HCT116 (cell line): ENCODE measurements around the gene MYOM1. TPM values are rescaled to one million over a fixed set of nuclear protein-coding genes. Genes with fewer than 3 reads are reported as not detected.

ENCODE experiments used
- ATAC-seq: fragments of 200-7000 bp; cut with Tn5 transposase; 2 replicates; pipeline ENCODE4 v1.9.1; 2020; ENCODE audit warnings: mild to moderate bottlenecking, moderate library complexity
- BruUV-seq: library from RNA; stranded (reverse); fragments of 400-500 nt; replicated peaks from 2 replicates; lab custom pipeline; 2021; lab: Mats Ljungman, UMichigan
- CTCF ChIA-PET: fragments of 300-600 bp; sonication (Branson Sonifier 250); formaldehyde crosslinking; loops from one replicate; lab custom pipeline; 2021; ENCODE audit warnings: antibody characterized with exemption; lab: Charles Lee
- POLR2A ChIA-PET: fragments of 300-600, 350-600 bp; sonication (Branson Sonifier 250); formaldehyde crosslinking; loops from one replicate; lab custom pipeline; 2021; ENCODE audit warnings: antibody characterized with exemption; lab: Charles Lee
- RAD21 ChIA-PET, 2 experiments: fragments of 300-600 bp; sonication (Branson Sonifier 250); formaldehyde crosslinking; loops; one replicate each; lab custom pipeline; 2023; ENCODE audit warnings: low total read pairs in 2 of 2; ENCODE audit not compliant: uncharacterized antibody in 2 of 2, unreplicated experiment in 2 of 2, low non-redundant PET in 1 of 2; lab: Charles Lee
- DNase-seq: peaks from one replicate; pipeline ENCODE4 v3.0.0-alpha.2; 2010; ENCODE audit warnings: low read depth, low spot score
- H2AFZ ChIP-seq: fragments of 200-600 bp; shearing (Covaris generic), sonication (generic); 2 replicates; pipeline ENCODE4 v1.6.1; 2017; ENCODE audit warnings: low read depth, mixed run types, mixed read lengths, antibody characterized with exemption, low read length; ENCODE audit not compliant: poor library complexity, severe bottlenecking
- H3K27ac ChIP-seq: 2 replicates; pipeline ENCODE4 v1.5.1; 2012; ENCODE audit warnings: low read depth, low read length
- H3K27me3 ChIP-seq: fragments of 200-600 bp; sonication (generic); 2 replicates; pipeline ENCODE4 v1.6.1; 2016; ENCODE audit warnings: mixed run types, low read length, mixed read lengths; ENCODE audit not compliant: insufficient read depth
- H3K36me3 ChIP-seq, 2 experiments: fragments of 200-500 bp in 1 of 2; fragments of 200-600 bp in 1 of 2; sonication (Bioruptor generic) in 1 of 2; sonication (generic) in 1 of 2; 2 replicates each; pipeline versions ENCODE4 v1.5.1 to v1.6.1; 2014 to 2016; ENCODE audit warnings: low read length in 2 of 2, inconsistent platforms in 1 of 2, mixed read lengths in 1 of 2, mixed run types in 1 of 2; ENCODE audit not compliant: insufficient read depth in 2 of 2, control insufficient read depth in 1 of 2
- H3K4me1 ChIP-seq, 2 experiments: fragments of 200-600 bp in 1 of 2; sonication (generic) in 1 of 2; 2 replicates each; pipeline versions ENCODE4 v1.5.1 to v1.6.1; 2012 to 2017; ENCODE audit warnings: low read length in 2 of 2, inconsistent platforms in 1 of 2, mild to moderate bottlenecking in 1 of 2, mixed read lengths in 1 of 2, mixed run types in 1 of 2, moderate library complexity in 1 of 2; ENCODE audit not compliant: insufficient read depth in 2 of 2, control insufficient read depth in 1 of 2
- H3K4me2 ChIP-seq: fragments of 200-600 bp; sonication (generic); 2 replicates; pipeline ENCODE4 v1.6.1; 2017; ENCODE audit warnings: mixed run types, low read length, mixed read lengths
- H3K4me3 ChIP-seq, 2 experiments: fragments of 200-600 bp in 1 of 2; sonication (generic) in 1 of 2; replicated peaks in 1 of 2; 2 replicates each; pipeline ENCODE4 v1.5.1; 2011 to 2016; ENCODE audit warnings: low read length in 2 of 2, control low read depth in 1 of 2, low read depth in 1 of 2, mild to moderate bottlenecking in 1 of 2, mixed read lengths in 1 of 2, mixed run types in 1 of 2
- H3K79me2 ChIP-seq: fragments of 200-600 bp; sonication (generic); 2 replicates; pipeline ENCODE4 v1.6.1; 2017; ENCODE audit warnings: mild to moderate bottlenecking, mixed run types, low read length, moderate library complexity, mixed read lengths; ENCODE audit not compliant: insufficient read depth
- H3K9ac ChIP-seq: fragments of 200-600 bp; sonication (generic); 2 replicates; pipeline ENCODE4 v1.6.1; 2016; ENCODE audit warnings: low read length, mixed read lengths
- H3K9me2 ChIP-seq: fragments of 200-600 bp; sonication (generic), shearing (Covaris generic); 2 replicates; pipeline ENCODE4 v1.6.1; 2017; ENCODE audit warnings: mixed run types, mild to moderate bottlenecking, moderate library complexity; ENCODE audit not compliant: insufficient read depth
- H3K9me3 ChIP-seq, 2 experiments: fragments of 200-500 bp in 1 of 2; fragments of 200-600 bp in 1 of 2; sonication (Bioruptor generic) in 1 of 2; sonication (generic) in 1 of 2; 2 replicates each; pipeline ENCODE4 v1.6.1; 2014 to 2017; ENCODE audit warnings: low read length in 2 of 2, mixed read lengths in 2 of 2, inconsistent platforms in 1 of 2, low read depth in 1 of 2, mild to moderate bottlenecking in 1 of 2, mixed run types in 1 of 2, moderate library complexity in 1 of 2; ENCODE audit not compliant: control insufficient read depth in 1 of 2, insufficient read depth in 1 of 2
- H4K20me1 ChIP-seq: fragments of 200-600 bp; sonication (generic), shearing (Covaris generic); 2 replicates; pipeline ENCODE4 v1.6.1; 2017; ENCODE audit warnings: mixed run types, mild to moderate bottlenecking, moderate library complexity; ENCODE audit not compliant: insufficient read depth
- ATF3 ChIP-seq: IDR thresholded peaks from 2 replicates; pipeline ENCODE4 v1.6.1; 2012
- CEBPB ChIP-seq: IDR thresholded peaks from 2 replicates; pipeline ENCODE4 v1.6.1; 2012; ENCODE audit warnings: low read depth
- EGR1 ChIP-seq: IDR thresholded peaks from 2 replicates; pipeline ENCODE4 v1.6.1; 2012; ENCODE audit warnings: low read depth
- ELF1 ChIP-seq: IDR thresholded peaks from 2 replicates; pipeline ENCODE4 v1.6.1; 2012; ENCODE audit warnings: low read depth, borderline replicate concordance
- JUND ChIP-seq: IDR thresholded peaks from 2 replicates; pipeline ENCODE4 v1.6.1; 2012
- MAX ChIP-seq: IDR thresholded peaks from 2 replicates; pipeline ENCODE4 v1.6.1; 2012
- POLR2A ChIP-seq: IDR thresholded peaks from 2 replicates; pipeline ENCODE4 v1.7.0; 2011; ENCODE audit warnings: borderline replicate concordance; ENCODE audit not compliant: insufficient read depth, insufficient read length; ENCODE audit errors: extremely low read depth
- POLR2AphosphoS5 ChIP-seq: IDR thresholded peaks from 2 replicates; pipeline ENCODE4 v1.6.1; 2011; ENCODE audit warnings: mild to moderate bottlenecking, low read depth, low read length, moderate library complexity
- RAD21 ChIP-seq: IDR thresholded peaks from 2 replicates; pipeline ENCODE4 v1.6.1; 2012; ENCODE audit warnings: low read depth, mild to moderate bottlenecking
- REST ChIP-seq: IDR thresholded peaks from 2 replicates; pipeline ENCODE4 v1.6.1; 2012; ENCODE audit warnings: low read depth
- TCF7L2 ChIP-seq: IDR thresholded peaks from 2 replicates; pipeline ENCODE4 v1.7.0; 2011; ENCODE audit warnings: borderline replicate concordance, inconsistent platforms; ENCODE audit not compliant: insufficient read depth, insufficient read length; ENCODE audit errors: extremely low read depth
- YY1 ChIP-seq: IDR thresholded peaks from 2 replicates; pipeline ENCODE4 v1.6.1; 2011; ENCODE audit warnings: low read length, low read depth, moderate library complexity, mild to moderate bottlenecking; ENCODE audit not compliant: insufficient replicate concordance; ENCODE audit errors: extremely low read depth
- ZBTB33 ChIP-seq: IDR thresholded peaks from 2 replicates; pipeline ENCODE4 v1.6.1; 2011; ENCODE audit warnings: mild to moderate bottlenecking, low read length, moderate library complexity; ENCODE audit not compliant: insufficient replicate concordance; ENCODE audit errors: extremely low read depth
- ZFX ChIP-seq: fragments of 450-650 bp; IDR thresholded peaks from 2 replicates; pipeline ENCODE4 v1.6.1; 2017
- ZNF274 ChIP-seq: fragments of 200-500 bp; sonication (Bioruptor generic); IDR thresholded peaks from 2 replicates; pipeline ENCODE4 v1.6.1; 2014; ENCODE audit warnings: mild to moderate bottlenecking, low read depth, low read length, inconsistent platforms
- intact Hi-C: fragments of 100-400 bp; cut with micrococcal nuclease; formaldehyde crosslinking; loops from 2 replicates; pipeline ENCODE4 v1.10.0; 2022
- total RNA-seq: library from RNA; stranded (reverse); gene quantifications from one replicate; pipeline ENCODE4 v1.2.1, GENCODE V29; 2021; ENCODE audit not compliant: unreplicated experiment

The MYOM1 gene
- total RNA-seq, 1 experiment from 2014 or later: 0.52 TPM

- DNase-seq (no peak), ATAC-seq (no peak)
- TF ChIP-seq POLR2A: no peak
- TF ChIP-seq EGR1: no peak
- no peak for TF ChIP-seq ELF1
- TF ChIP-seq YY1: no peak
- no peak for TF ChIP-seq TCF7L2
- TF ChIP-seq ZBTB33: no peak
- no peak for TF ChIP-seq CEBPB
- TF ChIP-seq RAD21: no peak
- TF ChIP-seq MAX: no peak
- no peak for TF ChIP-seq ZFX
- TF ChIP-seq JUND: no peak
- TF ChIP-seq REST: no peak
- no peak for TF ChIP-seq ATF3
- TF ChIP-seq POLR2AphosphoS5: no peak
- TF ChIP-seq ZNF274: no peak
- H3K4me1 ChIP-seq: peaks cover 0 to 4% of the 10 kb centered on the region in 2 experiments; a peak in 1 of 4 replicates
- H3K4me3 ChIP-seq: no peak overlapping the region
- H3K9ac ChIP-seq: no peak overlapping the region
- H3K79me2 ChIP-seq: no peaks in the 10 kb centered on the region
- ChIA-PET RAD21 (no interaction called here), CTCF (no interaction called here), POLR2A (no interaction called here)
- no peaks in the 10 kb centered on the region for H3K9me2 ChIP-seq
- H3K9me3 ChIP-seq: no peaks in the 10 kb centered on the region
- H3K36me3 ChIP-seq: no peaks in the 10 kb centered on the region
- no peak overlapping the region for H2AFZ ChIP-seq
- no TSS peak for BruUV-seq
- no peak overlapping the region for H3K4me2 ChIP-seq
- no peaks in the 10 kb centered on the region for H3K27me3 ChIP-seq
- intact Hi-C loops: no loop called here
- H3K27ac ChIP-seq: no peak overlapping the region
- no peaks in the 10 kb centered on the region for H4K20me1 ChIP-seq
Measured at GRCh38 chr18:3107740-3108151, 112.0 kb downstream of the MYOM1 start.
